Measurements from ENCODE around the gene HPGDS.
"Not testable (repeated sequence)": the region's sequence is repeated elsewhere in the genome, so short reads cannot be mapped to it uniquely, and the experiment has no call there.

GRCh38 chr4:94382891-94383290, 40.3 kb upstream of the HPGDS start:
- not testable (repeated sequence) for TF ChIP-seq REST (IDR thresholded peaks at IDR 0.05; ENCODE audit: unreplicated experiment); EZH2 (IDR thresholded peaks at IDR 0.05; ENCODE audit: low read depth, unreplicated experiment); EZH2phosphoT487 (IDR thresholded peaks at IDR 0.05; ENCODE audit: unreplicated experiment); CREB1 (CRISPR knock-in tag; IDR thresholded peaks at IDR 0.05; ENCODE audit: low read depth); POLR2AphosphoS5 (IDR thresholded peaks at IDR 0.05; ENCODE audit: low read depth); ZNF331 (CRISPR knock-in tag; IDR thresholded peaks at IDR 0.05; ENCODE audit: low read depth); ZNF462 (CRISPR knock-in tag; IDR thresholded peaks at IDR 0.05); STAT1 (IDR thresholded peaks at IDR 0.05; ENCODE audit: unreplicated experiment); ZNF114 (CRISPR knock-in tag; IDR thresholded peaks at IDR 0.05); NANOG (IDR thresholded peaks at IDR 0.05; ENCODE audit: borderline replicate concordance); JUNB (IDR thresholded peaks at IDR 0.05; ENCODE audit: unreplicated experiment)
- TF ChIP-seq, protein P1, sequence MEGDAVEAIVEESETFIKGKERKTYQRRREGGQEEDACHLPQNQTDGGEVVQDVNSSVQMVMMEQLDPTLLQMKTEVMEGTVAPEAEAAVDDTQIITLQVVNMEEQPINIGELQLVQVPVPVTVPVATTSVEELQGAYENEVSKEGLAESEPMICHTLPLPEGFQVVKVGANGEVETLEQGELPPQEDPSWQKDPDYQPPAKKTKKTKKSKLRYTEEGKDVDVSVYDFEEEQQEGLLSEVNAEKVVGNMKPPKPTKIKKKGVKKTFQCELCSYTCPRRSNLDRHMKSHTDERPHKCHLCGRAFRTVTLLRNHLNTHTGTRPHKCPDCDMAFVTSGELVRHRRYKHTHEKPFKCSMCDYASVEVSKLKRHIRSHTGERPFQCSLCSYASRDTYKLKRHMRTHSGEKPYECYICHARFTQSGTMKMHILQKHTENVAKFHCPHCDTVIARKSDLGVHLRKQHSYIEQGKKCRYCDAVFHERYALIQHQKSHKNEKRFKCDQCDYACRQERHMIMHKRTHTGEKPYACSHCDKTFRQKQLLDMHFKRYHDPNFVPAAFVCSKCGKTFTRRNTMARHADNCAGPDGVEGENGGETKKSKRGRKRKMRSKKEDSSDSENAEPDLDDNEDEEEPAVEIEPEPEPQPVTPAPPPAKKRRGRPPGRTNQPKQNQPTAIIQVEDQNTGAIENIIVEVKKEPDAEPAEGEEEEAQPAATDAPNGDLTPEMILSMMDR (conservative IDR thresholded peaks at IDR 0.05; ENCODE audit: low read depth in 2 of 2) = not testable (repeated sequence)
- TF ChIP-seq, protein P2, sequence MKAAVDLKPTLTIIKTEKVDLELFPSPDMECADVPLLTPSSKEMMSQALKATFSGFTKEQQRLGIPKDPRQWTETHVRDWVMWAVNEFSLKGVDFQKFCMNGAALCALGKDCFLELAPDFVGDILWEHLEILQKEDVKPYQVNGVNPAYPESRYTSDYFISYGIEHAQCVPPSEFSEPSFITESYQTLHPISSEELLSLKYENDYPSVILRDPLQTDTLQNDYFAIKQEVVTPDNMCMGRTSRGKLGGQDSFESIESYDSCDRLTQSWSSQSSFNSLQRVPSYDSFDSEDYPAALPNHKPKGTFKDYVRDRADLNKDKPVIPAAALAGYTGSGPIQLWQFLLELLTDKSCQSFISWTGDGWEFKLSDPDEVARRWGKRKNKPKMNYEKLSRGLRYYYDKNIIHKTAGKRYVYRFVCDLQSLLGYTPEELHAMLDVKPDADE (IDR thresholded peaks at IDR 0.05) = not testable (repeated sequence)

Data from GM23338 (cell line).